HG03457 (cell line): Measurements from ENCODE around the gene GUCD1.

Source experiments
- ATAC-seq: cut with Tn5 transposase; IDR thresholded peaks from one replicate; pipeline ENCODE4 v1.9.1; 2021; ENCODE audit warnings: moderate number of reproducible peaks; ENCODE audit not compliant: unreplicated experiment

The GUCD1 gene

DNA sequence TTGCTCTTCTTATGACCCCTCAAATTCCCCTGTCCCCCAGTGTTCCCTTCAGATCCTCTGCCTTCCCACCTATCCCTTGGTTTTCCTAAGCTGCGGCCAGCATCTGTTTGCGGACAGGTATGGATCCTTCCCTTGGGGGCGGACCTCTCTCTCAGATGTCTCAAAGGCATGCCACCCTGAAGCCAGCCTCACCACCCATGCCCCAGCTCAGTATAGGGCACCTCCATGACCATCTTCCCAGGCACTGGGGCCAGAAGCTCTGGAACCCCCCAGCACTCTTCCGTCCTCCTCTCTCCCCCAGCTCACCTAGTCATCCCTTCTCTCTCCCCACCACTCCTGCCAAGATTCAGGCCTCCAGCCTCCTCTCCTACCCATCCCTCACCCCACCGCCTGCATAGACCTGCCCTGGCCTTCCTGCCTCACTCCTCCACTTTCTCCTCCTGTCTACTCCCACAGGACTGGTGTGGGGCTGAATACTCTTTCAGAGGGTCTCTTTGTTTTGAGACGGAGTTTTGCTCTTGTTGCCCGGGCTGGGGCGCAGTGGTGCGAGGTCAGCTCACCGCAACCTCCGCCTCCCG, 35.7 kb upstream of the GUCD1 start:
- no peak for ATAC-seq

DNA sequence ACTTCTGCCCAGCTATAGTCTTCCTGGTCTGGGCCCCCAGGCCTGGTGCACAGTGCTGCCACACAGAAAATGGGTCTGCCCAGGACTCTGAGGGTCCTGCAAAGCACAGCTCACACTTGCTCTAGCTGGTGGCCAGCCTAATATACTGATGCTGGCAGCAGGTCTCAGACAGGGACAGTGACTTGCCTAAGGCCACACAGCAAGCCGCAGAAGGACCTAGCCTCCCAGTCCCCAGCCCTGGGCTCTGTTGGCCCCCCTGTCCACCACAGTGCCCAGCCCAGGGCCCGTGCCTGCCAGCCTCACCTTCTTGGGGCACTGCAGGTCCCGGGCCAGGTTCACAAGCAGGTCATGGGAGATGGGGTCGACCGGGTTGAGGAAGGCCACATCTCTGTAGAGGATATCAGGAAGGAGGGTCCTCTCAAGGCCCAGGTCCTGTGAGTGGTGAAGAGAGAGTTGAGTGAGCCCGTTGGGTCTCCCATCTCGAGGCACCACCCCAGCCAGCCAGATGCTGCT, 34.6 kb upstream of the GUCD1 start:
- ATAC-seq: no peak

DNA sequence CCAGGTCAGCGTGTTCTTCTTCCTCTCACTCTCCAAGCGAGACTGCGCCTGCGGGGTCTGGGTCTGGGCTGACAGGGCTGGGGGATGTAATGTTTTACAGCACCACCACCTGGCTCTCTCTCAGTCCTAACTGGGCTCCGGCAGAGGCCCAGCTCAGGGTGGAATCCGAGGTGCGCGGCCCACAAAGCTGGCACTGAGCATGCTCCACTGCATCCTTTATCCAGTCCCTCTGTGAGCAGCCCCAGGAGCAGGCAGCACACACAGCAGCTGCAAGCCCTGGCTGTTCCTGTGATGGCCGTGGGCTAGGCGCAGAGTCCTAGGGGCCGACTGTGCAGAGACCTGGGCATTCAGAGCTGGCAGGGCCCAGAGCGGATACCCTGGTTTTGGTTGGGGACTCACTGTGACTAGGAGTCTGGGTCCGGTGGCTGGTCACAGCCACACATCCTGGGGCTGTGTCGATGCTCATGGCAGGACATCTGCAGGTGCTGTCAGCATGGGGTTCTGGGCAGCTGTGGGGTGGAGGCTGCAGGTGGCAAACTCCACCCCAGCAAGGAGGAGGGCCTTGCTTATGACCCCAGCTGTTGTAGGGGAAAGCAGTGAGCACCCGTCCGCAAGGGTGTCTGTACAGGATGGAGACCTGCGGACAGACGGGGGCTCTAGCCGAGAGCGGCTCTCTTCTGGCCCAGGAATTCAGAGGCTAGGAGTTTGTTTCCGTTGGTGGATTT, 34.0 kb upstream of the GUCD1 start:
- ATAC-seq: no peak

DNA sequence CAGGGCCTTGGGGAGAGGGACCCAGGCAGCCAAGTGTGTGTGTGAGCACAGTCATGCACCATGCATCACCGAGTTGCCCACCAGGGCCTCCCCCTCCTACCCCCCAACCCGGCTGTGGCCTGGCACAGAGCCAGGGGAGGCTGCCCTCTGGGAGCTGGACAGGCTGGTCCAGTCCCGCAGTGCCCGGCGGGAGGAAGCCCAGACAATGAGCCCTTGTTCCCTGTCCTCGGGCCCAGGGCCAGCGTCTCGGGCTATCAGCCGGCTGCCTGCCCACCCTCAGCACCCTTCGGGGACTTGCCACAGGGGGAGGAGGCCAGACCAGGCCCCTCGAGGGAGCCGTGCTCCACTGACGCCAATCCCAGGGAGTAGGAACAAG, 33.4 kb upstream of the GUCD1 start:
- no peak for ATAC-seq

DNA sequence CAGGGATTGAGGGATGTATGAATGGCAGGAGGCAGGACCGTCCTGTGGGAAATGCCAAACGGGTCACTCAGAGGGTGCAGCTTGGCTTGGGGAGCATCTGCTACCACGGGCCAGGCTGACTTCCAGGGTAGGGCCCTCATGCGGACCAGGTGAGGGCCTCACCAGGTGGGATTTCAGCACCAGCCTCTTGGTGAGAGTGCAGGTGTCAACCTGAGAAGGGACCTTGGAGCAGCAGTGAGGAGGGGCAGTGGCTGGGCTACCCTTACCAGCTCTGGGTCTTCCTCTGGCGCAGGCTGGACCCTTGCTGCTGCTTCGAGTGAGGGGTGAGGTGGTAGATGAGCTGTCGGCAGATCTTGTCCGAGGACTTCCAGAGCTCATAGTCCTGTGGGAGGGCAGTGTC, 33.0 kb upstream of the GUCD1 start:
- no peak for ATAC-seq

DNA sequence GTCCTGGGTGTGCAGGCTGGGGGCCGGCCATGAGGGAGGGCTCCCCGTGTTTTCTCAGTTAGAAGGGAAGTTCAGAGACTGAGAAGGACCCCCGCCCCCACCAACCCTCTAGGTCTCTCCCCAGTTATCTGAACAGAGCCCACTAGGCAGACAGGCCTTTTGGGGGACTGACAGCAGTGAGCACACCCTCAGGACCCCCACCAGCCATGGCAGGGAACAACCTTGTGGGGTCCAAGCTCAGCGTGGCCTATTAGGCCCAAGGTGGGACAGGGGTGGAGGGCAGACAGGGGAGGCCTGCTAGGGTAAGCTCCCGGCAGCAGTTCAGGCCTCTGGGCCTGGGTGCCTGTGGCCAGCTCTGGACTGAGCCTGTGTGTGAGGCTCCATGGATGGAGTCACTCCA, 32.3 kb upstream of the GUCD1 start:
- no peak for ATAC-seq

DNA sequence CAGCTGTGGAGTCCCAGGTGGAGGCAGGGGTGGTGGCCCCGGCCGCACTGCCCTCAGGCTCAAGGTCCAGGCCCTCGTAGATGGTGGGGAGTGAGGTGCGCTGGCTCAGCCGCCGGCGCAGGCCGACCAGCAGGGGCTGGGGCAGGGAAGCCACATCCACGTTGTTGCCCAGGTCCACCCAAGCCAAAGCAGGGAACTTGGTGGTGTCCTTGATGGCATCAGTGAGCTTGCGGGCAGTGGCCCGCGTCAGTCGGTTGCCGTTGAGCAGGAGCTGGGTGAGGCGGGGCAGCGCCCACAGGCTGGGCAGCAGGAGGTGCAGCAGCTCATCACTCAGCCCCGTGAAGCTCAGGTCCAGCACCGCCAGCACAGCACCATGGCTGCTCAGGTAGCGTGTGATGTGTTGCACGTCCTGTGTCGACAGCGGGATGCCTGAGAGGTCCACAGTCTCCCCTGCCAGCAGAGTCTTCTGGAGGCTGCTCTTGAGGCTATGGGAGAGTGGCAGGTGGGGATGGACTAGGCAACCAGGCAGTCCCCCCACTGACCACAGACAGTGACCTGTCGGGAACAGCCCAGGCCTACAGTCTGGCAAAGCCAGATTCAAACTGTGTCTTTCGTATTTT, 31.1 kb upstream of the GUCD1 start:
- ATAC-seq: no peak

DNA sequence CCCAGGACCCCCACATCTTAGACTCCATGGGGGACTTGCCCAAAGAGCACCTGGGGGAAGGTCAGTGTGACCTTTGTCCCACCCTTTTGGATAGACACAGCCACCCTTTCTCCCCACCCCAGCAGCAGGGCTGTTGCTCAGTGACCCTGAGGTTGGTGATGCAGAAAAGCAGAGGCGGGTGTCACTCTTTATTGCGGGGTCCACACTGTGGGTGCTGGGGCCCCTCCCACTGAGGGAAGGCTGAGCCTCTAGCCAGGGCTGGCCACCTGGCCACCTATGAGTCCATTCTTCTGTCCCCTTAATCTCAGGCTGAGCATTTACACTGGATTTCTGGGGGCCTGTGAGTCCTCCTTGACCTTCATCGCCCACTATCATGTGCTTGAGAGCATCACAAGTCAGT, 30.5 kb upstream of the GUCD1 start:
- no peak for ATAC-seq

DNA sequence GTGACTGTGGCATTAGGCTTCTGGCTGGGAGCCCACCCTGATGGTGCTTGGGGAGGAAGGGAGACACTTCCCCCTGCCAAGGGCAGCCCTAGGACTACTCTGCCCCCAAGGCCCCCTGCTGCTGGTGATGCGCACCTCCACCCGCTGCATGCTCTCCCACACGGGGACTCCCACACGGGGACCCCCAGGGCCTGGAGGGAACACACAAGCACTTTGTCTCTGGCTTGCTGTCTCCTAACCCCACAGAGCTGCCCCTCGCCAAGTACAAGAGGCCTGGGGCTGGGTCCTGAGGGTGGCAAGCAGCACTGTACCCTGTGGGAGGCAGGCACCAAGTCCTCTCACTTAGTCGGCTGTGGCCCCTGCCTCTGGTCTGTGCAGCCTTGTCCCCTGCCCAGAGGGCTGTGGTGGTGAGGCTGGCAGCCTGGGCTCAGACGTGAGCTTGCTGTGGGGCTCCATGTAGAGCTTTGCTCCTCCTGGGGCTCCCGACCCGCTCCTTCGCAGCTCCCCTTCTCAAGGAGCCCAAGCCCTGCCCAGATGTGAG, 30.0 kb upstream of the GUCD1 start:
- no peak for ATAC-seq

DNA sequence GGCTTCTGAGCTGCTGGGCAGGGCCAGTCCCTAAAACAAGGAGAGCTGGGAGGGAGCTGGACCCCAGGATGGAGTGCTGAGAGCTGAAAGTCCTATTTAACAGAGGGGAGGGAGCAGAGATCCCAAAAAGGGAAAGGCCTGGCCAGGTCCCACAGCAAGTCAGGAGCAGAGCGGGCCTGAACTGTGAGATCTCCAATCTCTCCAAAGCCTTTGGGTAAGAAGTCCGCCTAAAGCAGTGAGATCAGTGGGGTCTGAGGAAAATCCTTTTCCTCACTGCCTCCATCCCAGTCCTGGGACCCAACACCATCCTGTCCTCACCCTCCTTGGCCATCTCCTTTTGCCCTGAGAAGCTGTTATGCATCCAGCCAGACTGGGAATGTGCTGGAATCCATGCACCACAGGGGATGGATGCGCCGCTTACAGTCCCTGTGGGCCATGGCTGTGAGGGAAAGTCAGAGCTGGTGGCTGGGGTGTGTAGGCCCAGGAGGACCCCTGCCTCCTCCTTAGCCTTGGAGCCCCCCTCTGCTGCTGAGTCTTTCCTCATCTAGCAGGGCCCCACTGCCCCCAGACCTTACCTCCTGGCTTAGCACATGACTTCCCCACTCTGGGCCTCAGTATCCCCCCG, 29.3 kb upstream of the GUCD1 start:
- ATAC-seq: no peak

DNA sequence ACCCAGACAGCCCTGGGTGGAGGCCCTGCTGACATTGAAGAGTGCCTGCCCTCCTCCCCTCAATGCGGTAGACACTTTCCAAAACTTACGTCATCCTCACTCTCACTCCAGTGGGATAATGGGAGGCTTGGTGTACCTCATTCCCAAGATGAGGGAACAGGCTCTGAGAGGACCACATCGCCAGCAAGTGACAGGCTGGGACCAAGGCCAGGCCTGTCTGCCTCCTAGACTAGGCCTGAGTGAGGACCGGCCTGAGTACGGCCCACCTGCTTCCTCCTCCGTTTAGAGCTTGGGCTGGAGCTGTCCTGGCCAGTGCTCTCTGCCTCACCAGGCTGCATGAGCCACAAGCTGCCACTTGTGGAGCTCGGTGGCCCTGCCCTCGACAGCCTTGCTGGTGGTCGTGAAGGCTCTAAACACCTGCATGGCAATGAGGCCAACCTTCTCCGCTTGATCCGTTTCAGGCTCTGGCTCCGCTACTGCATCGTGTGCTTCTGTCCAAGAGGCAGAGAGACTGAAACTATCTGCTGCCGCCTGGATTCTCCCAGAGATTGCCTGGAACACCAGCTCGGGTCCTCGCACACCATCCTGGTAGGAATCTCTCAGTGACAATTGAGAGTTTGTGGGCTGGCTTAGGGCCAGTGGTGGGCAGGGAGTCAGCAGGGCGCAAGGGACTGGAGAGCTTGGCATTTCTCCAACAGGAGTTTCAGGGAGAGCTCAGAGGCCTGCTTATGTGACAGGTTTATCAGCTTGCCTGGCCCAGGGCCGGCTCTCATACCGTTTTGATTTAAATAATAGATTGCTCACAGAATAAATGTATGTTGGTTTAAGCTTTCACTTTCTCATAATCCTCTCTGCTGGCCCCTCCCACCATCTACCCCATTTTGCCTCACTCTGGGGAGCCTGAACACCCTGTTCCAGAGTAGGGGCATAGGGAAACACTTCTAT, 28.6 kb upstream of the GUCD1 start:
- no peak for ATAC-seq

DNA sequence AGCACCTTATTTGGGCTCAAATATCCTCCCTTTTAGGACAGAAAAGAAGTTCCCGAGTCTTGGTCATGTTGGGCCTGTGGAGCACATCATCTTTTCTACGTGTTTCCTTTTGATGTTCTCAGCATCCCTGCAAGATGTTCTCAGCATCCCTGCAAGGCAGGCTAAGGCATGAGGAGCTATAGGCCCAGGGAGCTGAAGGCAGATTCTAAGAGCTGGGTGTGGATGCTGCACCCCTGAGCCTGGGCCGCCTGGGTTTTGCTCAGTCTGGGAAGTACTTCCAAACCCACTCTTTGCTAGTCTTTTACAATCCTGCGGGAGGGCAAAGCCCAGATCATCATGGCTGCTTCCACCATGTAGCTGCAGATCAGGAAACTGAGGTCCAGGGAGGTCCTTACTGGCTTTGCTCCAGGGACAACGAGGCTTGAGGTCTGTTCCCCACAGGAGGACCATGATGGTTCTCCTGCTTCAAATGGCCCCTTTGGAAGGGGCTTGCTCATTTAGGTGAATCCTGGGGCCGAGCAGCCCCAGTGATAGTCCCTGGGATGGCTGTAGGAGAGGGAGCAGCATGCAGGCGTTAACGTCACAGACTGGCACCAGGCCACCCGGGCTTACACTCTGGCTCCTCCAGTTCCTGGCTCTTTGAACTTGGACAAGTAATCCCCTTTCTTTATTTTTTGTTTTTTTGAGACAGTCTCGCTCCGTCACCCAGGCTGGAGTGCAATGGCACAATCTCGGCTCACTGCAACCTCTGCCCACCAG, 27.3 kb upstream of the GUCD1 start:
- no peak for ATAC-seq

DNA sequence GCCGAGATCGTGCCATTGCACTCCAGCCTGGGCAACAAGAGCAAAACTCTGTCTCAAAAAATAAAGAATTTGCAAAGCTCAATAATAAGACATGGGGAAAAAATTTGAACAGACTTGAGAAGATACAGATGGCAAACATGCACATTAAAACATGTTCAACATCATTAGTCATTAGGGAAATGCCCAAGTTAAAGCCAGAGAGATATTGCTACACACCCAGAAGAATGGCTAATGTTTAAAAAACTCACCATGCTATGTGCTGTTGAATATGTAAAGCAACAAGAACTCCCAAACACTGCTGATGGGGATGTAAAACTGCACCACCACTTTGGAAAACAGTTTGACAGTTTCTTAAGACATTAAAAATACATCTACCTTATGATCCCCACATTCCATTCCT, 25.3 kb upstream of the GUCD1 start:
- no peak for ATAC-seq

DNA sequence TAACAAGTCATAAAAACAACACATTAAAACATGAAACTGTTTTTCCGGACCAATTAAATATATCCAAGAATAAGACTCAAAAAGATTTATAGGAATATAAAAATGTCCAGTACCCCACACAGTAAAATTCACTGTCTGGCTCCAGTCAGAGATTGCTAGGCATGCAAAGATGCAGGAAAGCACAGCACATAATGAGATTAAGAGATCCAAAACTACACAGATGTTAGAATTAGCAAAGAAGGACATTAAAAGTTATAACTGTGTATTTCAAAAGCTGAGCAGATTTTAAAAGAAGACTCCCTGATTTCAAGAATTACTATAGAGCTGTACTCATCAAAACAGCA, 24.3 kb upstream of the GUCD1 start:
- no peak for ATAC-seq

DNA sequence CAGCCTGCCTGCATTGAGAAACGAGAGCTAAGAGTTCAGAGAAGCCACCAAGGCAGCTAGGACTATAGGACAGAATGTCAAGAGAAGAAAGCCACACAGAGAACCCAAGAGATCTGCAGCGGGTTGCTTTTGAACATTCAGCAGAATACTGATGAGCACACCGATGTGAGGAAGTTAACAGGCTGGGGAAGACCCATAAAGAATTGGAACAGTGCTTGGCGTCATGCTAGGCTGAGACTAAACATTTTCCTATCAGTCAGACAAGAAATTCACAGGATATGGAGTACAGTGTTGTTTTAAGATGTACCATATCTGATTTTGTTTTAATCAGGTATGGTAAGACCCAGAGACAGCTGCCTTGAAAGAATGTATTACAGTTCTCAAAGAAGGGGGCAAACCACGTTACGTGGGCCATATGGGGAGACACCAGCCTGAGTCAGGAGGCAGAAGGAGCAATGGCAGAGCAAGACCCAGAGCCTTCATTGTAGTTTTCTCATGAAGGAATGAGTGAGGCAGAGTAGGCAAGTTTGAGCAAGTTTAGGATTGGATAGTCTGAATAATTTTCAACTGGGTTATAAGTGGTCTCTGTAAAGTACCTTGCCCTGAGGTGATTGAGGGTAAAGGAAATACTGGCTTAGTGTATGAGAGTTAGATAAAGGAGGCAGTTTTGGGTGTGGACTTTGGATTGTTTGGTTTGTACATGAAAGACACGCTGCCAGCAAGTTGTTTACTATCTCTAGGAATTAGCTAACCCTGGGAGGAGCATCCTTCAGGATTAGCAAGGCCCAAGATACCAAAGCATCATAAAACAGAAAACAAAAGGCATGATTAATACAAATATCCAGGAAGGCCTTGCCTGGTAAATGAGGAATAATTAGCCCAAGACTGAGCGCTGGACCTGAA, 23.7 kb upstream of the GUCD1 start:
- no peak for ATAC-seq

DNA sequence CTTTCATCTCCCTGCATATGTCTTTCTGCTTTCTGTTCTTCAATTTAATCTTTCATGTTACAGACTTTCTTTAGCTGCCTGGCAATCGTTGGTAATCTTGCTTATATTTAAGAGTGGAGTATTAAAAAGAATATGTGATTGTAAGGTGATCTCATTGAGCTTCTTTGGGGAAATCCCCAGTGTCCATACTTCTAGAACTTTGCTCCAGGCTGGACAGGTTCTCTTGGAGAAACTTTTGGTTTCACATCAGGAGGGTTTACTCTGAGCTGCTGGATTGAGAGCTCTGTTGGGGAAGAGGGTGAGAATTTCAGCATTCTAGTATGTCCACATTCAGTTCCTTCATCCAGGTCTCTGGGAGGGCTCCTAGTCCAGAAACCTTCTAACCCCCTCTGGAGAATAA, 21.8 kb upstream of the GUCD1 start:
- no peak for ATAC-seq

DNA sequence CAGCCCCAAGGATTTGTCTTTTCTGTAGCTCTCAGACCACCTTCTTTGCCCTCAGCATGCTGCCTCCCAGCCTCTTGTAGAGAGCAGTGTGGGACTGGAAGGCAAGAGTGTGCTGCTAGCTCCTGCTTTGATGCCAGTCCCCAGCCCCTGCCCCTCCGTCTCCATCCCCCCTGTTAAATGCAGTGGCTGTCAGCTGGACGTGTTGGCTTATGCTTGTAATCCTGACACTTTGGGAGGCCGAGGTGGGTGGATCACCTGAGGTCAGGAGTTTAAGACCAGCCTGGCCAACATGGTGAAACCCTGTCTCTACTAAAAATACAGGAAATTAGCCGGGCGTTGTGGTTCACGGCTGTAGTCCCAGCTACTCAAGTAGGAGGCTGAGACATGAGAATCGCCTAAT, 16.3 kb upstream of the GUCD1 start:
- ATAC-seq: no peak

DNA sequence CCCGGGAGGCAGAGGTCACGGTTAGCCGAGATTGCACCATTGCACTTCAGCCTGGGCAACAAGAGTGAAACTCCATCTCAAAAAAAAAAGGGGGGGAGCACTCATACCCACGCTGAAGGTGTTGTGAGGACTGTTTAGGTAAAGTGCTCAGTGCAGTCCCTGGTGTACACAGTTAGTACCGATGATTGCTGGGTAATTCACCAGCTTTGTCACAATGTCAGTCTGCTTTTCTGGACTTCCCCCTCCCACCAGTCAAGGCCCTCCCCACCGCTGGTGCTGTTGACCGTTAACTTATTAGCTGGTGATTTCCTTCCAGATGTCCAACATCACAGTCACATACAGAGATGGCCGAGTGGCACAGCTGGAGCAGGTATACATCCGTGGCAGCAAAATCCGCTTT, 12.7 kb upstream of the GUCD1 start:
- no peak for ATAC-seq

DNA sequence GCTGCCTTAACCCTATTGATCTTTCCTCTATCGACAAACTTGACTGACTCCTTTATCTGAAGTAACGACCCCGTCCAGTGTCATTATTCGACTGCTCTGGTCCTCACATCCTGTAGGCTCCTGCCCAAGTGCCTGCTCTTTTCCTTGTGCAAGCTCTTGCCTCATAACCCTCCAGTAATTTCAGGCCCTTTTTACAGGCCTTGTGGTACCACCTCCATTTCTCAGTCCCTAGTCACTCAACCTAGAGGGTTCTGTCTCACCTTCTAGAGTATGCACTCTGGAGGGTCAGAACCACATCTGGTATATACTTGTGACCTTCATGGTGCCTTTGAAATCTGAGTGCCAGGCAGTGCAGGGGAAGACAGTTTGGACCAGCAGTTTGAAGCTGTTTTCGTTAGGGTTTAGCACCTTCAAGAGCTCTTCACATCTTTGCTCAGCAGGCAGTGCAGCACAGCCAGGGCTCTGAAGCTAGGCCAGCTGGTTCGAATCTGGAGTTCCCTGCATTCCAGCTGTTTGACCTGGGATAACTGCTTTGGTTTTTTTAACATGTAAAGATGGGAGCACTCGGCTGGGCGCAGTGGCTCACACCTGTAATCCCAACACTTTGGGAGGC, 12.1 kb upstream of the GUCD1 start:
- ATAC-seq: no peak
